ENCODE results near the gene ATG9A. TPM values are rescaled to one million over a fixed set of nuclear protein-coding genes. Genes with fewer than 3 reads are reported as not detected.

Gene ATG9A
- total and polyA plus RNA-seq, 2 donors (not counting 3 experiments of a cell fraction or from before 2014, with no cell fraction given): 65.5 to 95.0 TPM

DNA sequence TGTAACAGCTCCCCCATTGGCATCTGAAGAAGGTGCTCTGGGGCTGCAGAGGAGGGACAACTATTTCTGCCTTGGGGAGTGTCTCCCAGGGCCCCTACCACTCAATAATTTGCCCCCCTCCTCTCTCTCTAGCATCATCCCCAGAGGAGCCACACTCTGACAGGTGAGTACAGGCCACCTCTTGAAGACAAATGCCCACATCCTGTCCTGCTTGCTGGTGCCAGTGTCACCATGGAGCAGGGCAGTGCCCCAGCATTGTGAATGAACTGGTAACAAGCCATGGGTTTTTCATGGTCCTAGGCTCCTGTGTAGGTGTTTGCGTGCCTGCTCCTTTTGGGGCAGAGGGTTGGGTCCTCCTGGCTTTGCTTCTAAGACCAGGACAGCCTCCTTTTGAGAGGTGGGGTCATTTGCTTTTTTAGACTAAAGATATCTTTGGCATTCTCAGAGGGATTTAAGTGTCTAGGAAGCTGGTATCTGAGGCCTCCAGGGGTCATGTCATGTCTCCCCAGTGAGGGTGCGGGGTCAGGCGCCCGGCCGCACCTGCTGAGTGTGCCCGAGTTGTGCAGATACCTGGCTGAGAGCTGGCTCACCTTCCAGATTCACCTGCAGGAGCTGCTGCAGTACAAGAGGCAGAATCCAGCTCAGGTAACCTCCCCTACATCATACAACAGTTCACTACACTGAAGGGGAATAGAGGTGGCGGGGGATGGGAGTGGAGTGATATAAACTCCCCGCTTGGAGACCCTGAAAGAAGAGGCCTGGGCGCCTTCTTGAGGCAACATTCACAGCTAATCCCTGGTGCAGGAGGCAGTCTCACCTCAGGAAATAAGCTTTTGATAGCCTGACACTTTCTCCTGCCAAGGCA is 49.6 kb downstream of the ATG9A start:
- Histone ChIP-seq H3K79me2 (ENCODE audit: control insufficient read depth, insufficient read depth, low read length) (peaks cover 22% of the 10 kb centered on the region), H3K36me3 (ENCODE audit: control insufficient read depth in 2 of 2, extremely low read depth in 1 of 2, insufficient read depth in 2 of 2, low read length in 2 of 2) (peaks cover 15 to 40% of the 10 kb centered on the region in 2 experiments), H3K4me2 (ENCODE audit: insufficient read depth, low read length) (peak overlapping the region; percentile 66), H3K4me3 (replicated peaks in 1 of 3; ENCODE audit: insufficient read depth in 1 of 3, low read depth in 1 of 3, low read length in 3 of 3) (no peak overlapping the region), H3K9ac (replicated peaks; ENCODE audit: extremely low read depth, insufficient read depth, low read length) (no peak overlapping the region), H3K4me1 (ENCODE audit: control insufficient read depth, extremely low read depth, insufficient read depth, low read length) (peaks cover 18% of the 10 kb centered on the region), H3K9me1 (replicated peaks; ENCODE audit: control insufficient read depth, extremely low read depth, insufficient read depth, low read length) (no peaks in the 10 kb centered on the region), H2AFZ (ENCODE audit: low read depth, low read length) (no peak overlapping the region), H3K27me3 (ENCODE audit: control insufficient read depth in 2 of 2, insufficient read depth in 2 of 2, low read length in 2 of 2) (no peaks in the 10 kb centered on the region), H3K9me3 (replicated peaks; ENCODE audit: control insufficient read depth, insufficient read depth, low read length) (no peaks in the 10 kb centered on the region), H3K27ac (ENCODE audit: insufficient read depth, low read depth, low read length) (no peak overlapping the region), H4K20me1 (replicated peaks; ENCODE audit: control insufficient read depth, extremely low read depth, insufficient read depth, low read length) (no peaks in the 10 kb centered on the region)
- no TSS peak for BruUV-seq (replicated peaks)
- DNase-seq (ENCODE audit: low read depth, low spot score): no peak
- intact Hi-C loops (cut with micrococcal nuclease) (loop anchor here (5.0 kb wide), 1 partner anchor 613 kb away; the partner anchor contains the start of genes CNOT9 and USP37), dilution Hi-C loops (cut with MboI; ENCODE audit: extremely low pct_ligation_motif_present, low sequenced_read_pairs) (no loop called here)
- no peak for FAIRE-seq
- ChIA-PET CTCF (interaction anchor here (1.4 to 2.2 kb wide), 3 partner anchors 9 to 150 kb away, joined by 3 to 10 read pairs (median 5); no protein-coding TSS in a partner anchor), POLR2A (no interaction called here)
- TF ChIP-seq FOS (IDR thresholded peaks at IDR 0.05; ENCODE audit: borderline replicate concordance, insufficient read depth, low read length) (no peak), MAX (IDR thresholded peaks at IDR 0.05; ENCODE audit: insufficient read depth, insufficient read length) (no peak), GATA2 (IDR thresholded peaks at IDR 0.05; ENCODE audit: insufficient read depth, insufficient read length, low read depth, low read length) (no peak), POLR2AphosphoS5 (IDR thresholded peaks at IDR 0.05; ENCODE audit: insufficient read depth, low read depth, low read length) (no peak), POLR2A (IDR thresholded peaks at IDR 0.05; ENCODE audit: low read depth, low read length) (no peak), JUN (IDR thresholded peaks at IDR 0.05; ENCODE audit: borderline replicate concordance, insufficient read depth, insufficient read length, low read depth) (no peak), MYC (IDR thresholded peaks at IDR 0.05; ENCODE audit: low read depth, low read length) (no peak), EZH2 (IDR thresholded peaks at IDR 0.05; ENCODE audit: borderline replicate concordance, low read depth, low read length, severe bottlenecking) (no peak)
- TF ChIP-seq, protein P1, sequence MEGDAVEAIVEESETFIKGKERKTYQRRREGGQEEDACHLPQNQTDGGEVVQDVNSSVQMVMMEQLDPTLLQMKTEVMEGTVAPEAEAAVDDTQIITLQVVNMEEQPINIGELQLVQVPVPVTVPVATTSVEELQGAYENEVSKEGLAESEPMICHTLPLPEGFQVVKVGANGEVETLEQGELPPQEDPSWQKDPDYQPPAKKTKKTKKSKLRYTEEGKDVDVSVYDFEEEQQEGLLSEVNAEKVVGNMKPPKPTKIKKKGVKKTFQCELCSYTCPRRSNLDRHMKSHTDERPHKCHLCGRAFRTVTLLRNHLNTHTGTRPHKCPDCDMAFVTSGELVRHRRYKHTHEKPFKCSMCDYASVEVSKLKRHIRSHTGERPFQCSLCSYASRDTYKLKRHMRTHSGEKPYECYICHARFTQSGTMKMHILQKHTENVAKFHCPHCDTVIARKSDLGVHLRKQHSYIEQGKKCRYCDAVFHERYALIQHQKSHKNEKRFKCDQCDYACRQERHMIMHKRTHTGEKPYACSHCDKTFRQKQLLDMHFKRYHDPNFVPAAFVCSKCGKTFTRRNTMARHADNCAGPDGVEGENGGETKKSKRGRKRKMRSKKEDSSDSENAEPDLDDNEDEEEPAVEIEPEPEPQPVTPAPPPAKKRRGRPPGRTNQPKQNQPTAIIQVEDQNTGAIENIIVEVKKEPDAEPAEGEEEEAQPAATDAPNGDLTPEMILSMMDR (IDR thresholded peaks at IDR 0.05; ENCODE audit: extremely low read depth in 1 of 2, insufficient read depth in 1 of 2, low read depth in 1 of 2, low read length in 2 of 2): no peak

Data from endothelial cell of umbilical vein (primary cell).